Cardiac muscle cell (in vitro differentiated cells and primary cell): ENCODE measurements around the gene PRTFDC1. TPM values are rescaled to one million over a fixed set of nuclear protein-coding genes. Genes with fewer than 3 reads are reported as not detected.

Experiments used
- DNase-seq, 2 donors: peaks; one replicate each; pipeline versions ENCODE4 v3.0.0 to v3.0.0-alpha.2; 2010 to 2017; ENCODE audit warnings: low read depth in 1 of 2, low spot score in 1 of 2
- H3K27ac ChIP-seq: fragments of 200-600 bp; sonication (generic); 2 replicates; pipeline ENCODE4 v1.5.1; 2016
- H3K27me3 ChIP-seq: fragments of 200-600 bp; sonication (generic); 2 replicates; pipeline ENCODE4 v1.6.0; 2016; ENCODE audit warnings: control low read depth
- H3K36me3 ChIP-seq: fragments of 200-600 bp; sonication (generic); 2 replicates; pipeline ENCODE4 v1.5.1; 2016; ENCODE audit warnings: control low read depth
- H3K4me1 ChIP-seq: fragments of 200-600 bp; sonication (generic); 2 replicates; pipeline ENCODE4 v1.8.1; 2017; ENCODE audit warnings: low read depth, mild to moderate bottlenecking, mixed run types
- H3K4me3 ChIP-seq: fragments of 200-600 bp; sonication (generic); 2 replicates; pipeline ENCODE4 v1.5.1; 2016; ENCODE audit warnings: mild to moderate bottlenecking
- H3K9me3 ChIP-seq: fragments of 200-600 bp; sonication (generic); 2 replicates; pipeline ENCODE4 v1.5.1; 2017; ENCODE audit warnings: low read depth, mild to moderate bottlenecking, control low read depth
- CTCF ChIP-seq: IDR thresholded peaks from 2 replicates; pipeline ENCODE4 v1.5.1; 2012; ENCODE audit warnings: low read depth, mild to moderate bottlenecking, low read length
- polyA plus RNA-seq: library from polyadenylated mRNA; unstranded; fragments of >200 nt; fragmentation: Nextera tagmentation; extraction: Ambion mirVana; gene quantifications from 2 replicates; pipeline ENCODE4 v1.2.1, GENCODE V29; 2016
- total RNA-seq: library from RNA; depleted of rRNA; stranded (reverse); fragments of >200 nt; gene quantifications from 2 replicates; pipeline ENCODE4 v1.2.3, GENCODE V29; 2016

PRTFDC1 gene, protein sequence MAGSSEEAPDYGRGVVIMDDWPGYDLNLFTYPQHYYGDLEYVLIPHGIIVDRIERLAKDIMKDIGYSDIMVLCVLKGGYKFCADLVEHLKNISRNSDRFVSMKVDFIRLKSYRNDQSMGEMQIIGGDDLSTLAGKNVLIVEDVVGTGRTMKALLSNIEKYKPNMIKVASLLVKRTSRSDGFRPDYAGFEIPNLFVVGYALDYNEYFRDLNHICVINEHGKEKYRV
- total RNA-seq: 1.9 and 3.8 TPM in 2 replicates
- 3.1 and 10.2 TPM in 2 replicates for polyA plus RNA-seq

GRCh38 chr10:24952143-24952706 lies at the start of gene PRTFDC1:
TSS of gene PRTFDC1 (minus strand) at chr10:24952606. CDS start at chr10:24952575, 31 bp downstream.
- H3K27me3 ChIP-seq: no peaks in the 10 kb centered on the region
- DNase-seq: peak in 1 of 2 donors; percentile 58
- no peaks in the 10 kb centered on the region for H3K36me3 ChIP-seq
- H3K9me3 ChIP-seq: no peaks in the 10 kb centered on the region
- no peak for TF ChIP-seq CTCF
- H3K4me1 ChIP-seq: no peaks in the 10 kb centered on the region
- H3K27ac ChIP-seq: no peak within 1 kb of the TSS
- H3K4me3 ChIP-seq: peak within 1 kb of the TSS; percentile 45

- no peaks in the 10 kb centered on the region for H3K36me3 ChIP-seq
- no peak for TF ChIP-seq CTCF
- no peaks in the 10 kb centered on the region for H3K9me3 ChIP-seq
- H3K4me3 ChIP-seq: no peak overlapping the region
- DNase-seq: no peak
- no peaks in the 10 kb centered on the region for H3K4me1 ChIP-seq
- no peaks in the 10 kb centered on the region for H3K27me3 ChIP-seq
- H3K27ac ChIP-seq: no peak overlapping the region
These were observed 45.6 kb upstream of the PRTFDC1 start for GRCh38 chr10:24998044-24998443.

GRCh38 chr10:24995072-24995471 lies 42.7 kb upstream of the PRTFDC1 start:
- H3K9me3 ChIP-seq: no peaks in the 10 kb centered on the region
- H3K4me3 ChIP-seq: no peak overlapping the region
- H3K36me3 ChIP-seq: no peaks in the 10 kb centered on the region
- no peaks in the 10 kb centered on the region for H3K4me1 ChIP-seq
- H3K27ac ChIP-seq: no peak overlapping the region
- no peak for DNase-seq
- H3K27me3 ChIP-seq: no peaks in the 10 kb centered on the region
- TF ChIP-seq CTCF: no peak

DNA sequence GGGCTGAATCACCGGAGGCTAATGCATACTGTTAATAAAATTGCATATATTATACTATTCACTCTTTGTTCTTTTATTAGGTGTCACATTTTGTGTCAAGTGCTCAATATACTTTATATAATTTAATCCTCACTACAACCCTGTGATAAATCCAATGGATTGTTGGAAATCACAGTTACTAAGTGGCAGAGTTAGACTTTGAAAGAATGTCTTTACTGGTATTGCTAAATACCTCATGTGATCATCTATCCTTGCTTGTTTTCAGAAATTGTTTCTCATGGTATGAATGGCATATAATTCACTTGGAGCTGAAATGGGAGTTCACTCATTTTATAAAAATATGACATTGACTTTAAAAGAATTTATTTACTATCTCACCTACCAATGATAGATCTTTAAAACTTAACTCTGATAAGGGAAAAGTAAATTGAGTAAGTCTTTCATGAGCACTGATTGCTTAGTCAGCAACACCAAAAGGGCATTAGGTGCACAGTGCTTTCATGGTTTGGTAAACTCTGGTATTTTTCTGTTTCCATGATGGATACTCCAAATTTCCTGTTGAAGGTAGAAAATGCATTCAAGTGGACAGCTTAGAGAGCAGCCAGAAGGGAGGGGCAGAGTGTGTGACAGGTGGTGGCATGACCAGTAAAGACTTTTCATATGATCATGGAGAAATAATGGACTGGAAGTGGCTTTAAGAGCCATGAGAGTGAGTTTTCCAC lies 41.0 kb upstream of the PRTFDC1 start:
- H3K4me3 ChIP-seq: no peak overlapping the region

More for the DNA sequence above, 41.0 kb upstream of the PRTFDC1 start:
- Histone ChIP-seq H3K27ac (no peak overlapping the region), H3K27me3 (no peaks in the 10 kb centered on the region), H3K4me1 (peaks cover 4% of the 10 kb centered on the region), H3K36me3 (no peaks in the 10 kb centered on the region), H3K9me3 (no peaks in the 10 kb centered on the region)
- DNase-seq: no peak
- TF ChIP-seq CTCF: no peak
